ENCODE results near the gene MMRN2. TPM values are rescaled to one million over a fixed set of nuclear protein-coding genes. Genes with fewer than 3 reads are reported as not detected.
"Not testable (repeated sequence)": the region's sequence is repeated elsewhere in the genome, so short reads cannot be mapped to it uniquely, and the experiment has no call there.

MMRN2 gene
- total RNA-seq, 1 donor from 2014 or later: 25.6 TPM

- peaks cover 0 to 6% (median 2%) of the 10 kb centered on the region in 3 donors for H3K27me3 ChIP-seq (ENCODE audit: control insufficient read depth in 3 of 3, insufficient read depth in 3 of 3, low read length in 3 of 3)
- peaks cover 0 to 2% (median 0%) of the 10 kb centered on the region in 3 donors for H3K36me3 ChIP-seq (ENCODE audit: control insufficient read depth in 3 of 3, insufficient read depth in 3 of 3, low read length in 3 of 3)
- H3K27ac ChIP-seq (ENCODE audit: low read depth, low read length): no peak overlapping the region
- H3K9ac ChIP-seq (ENCODE audit: low read depth in 1 of 3, low read length in 3 of 3): no peak overlapping the region
- H3K4me1 ChIP-seq (ENCODE audit: control insufficient read depth in 3 of 3, insufficient read depth in 3 of 3, low read length in 3 of 3): peaks cover 18 to 30% (median 26%) of the 10 kb centered on the region in 3 donors
- no peak overlapping the region for H3K4me3 ChIP-seq (ENCODE audit: low read length in 3 of 3)
- no peaks in the 10 kb centered on the region for H3K9me3 ChIP-seq (ENCODE audit: control insufficient read depth in 3 of 3, low read length in 3 of 3)
Observed at GRCh38 chr10:86951184-86951761, 6.1 kb downstream of the MMRN2 start.

GRCh38 chr10:86950349-86950748, 7.1 kb downstream of the MMRN2 start:
- Histone ChIP-seq H3K36me3 (ENCODE audit: control insufficient read depth in 3 of 3, insufficient read depth in 3 of 3, low read length in 3 of 3) (peaks cover 0 to 2% (median 0%) of the 10 kb centered on the region in 3 donors), H3K4me1 (ENCODE audit: control insufficient read depth in 3 of 3, insufficient read depth in 3 of 3, low read length in 3 of 3) (peaks cover 24 to 34% (median 31%) of the 10 kb centered on the region in 3 donors), H3K27ac (ENCODE audit: low read depth, low read length) (no peak overlapping the region)

GRCh38 chr10:86947806-86948205, 9.6 kb downstream of the MMRN2 start:
- not testable (repeated sequence) for H3K27ac ChIP-seq (ENCODE audit: low read depth, low read length); H3K36me3 ChIP-seq (ENCODE audit: control insufficient read depth in 3 of 3, insufficient read depth in 3 of 3, low read length in 3 of 3); H3K9ac ChIP-seq (ENCODE audit: low read depth in 1 of 3, low read length in 3 of 3); H3K9me3 ChIP-seq (ENCODE audit: control insufficient read depth in 3 of 3, low read length in 3 of 3); H3K4me3 ChIP-seq (ENCODE audit: low read length in 3 of 3)
- H3K27me3 ChIP-seq (ENCODE audit: control insufficient read depth in 3 of 3, insufficient read depth in 3 of 3, low read length in 3 of 3): peaks cover 4 to 13% (median 7%) of the 10 kb centered on the region in 3 donors
- peaks cover 37 to 41% (median 37%) of the 10 kb centered on the region in 3 donors for H3K4me1 ChIP-seq (ENCODE audit: control insufficient read depth in 3 of 3, insufficient read depth in 3 of 3, low read length in 3 of 3)

More at GRCh38 chr10:86950349-86950748, 7.1 kb downstream of the MMRN2 start:
- Histone ChIP-seq H3K27me3 (ENCODE audit: control insufficient read depth in 3 of 3, insufficient read depth in 3 of 3, low read length in 3 of 3) (peaks cover 0 to 11% (median 4%) of the 10 kb centered on the region in 3 donors), H3K9ac (ENCODE audit: low read depth in 1 of 3, low read length in 3 of 3) (no peak overlapping the region), H3K4me3 (ENCODE audit: low read length in 3 of 3) (no peak overlapping the region), H3K9me3 (ENCODE audit: control insufficient read depth in 3 of 3, low read length in 3 of 3) (no peaks in the 10 kb centered on the region)

- Histone ChIP-seq H3K27me3 (ENCODE audit: control insufficient read depth in 3 of 3, insufficient read depth in 3 of 3, low read length in 3 of 3) (peaks cover 4 to 13% (median 7%) of the 10 kb centered on the region in 3 donors), H3K4me3 (ENCODE audit: low read length in 3 of 3) (no peak overlapping the region), H3K9ac (ENCODE audit: low read depth in 1 of 3, low read length in 3 of 3) (peak overlapping the region in 1 of 3 donors; percentile 50), H3K36me3 (ENCODE audit: control insufficient read depth in 3 of 3, insufficient read depth in 3 of 3, low read length in 3 of 3) (peaks cover 0 to 12% (median 5%) of the 10 kb centered on the region in 3 donors), H3K4me1 (ENCODE audit: control insufficient read depth in 3 of 3, insufficient read depth in 3 of 3, low read length in 3 of 3) (peaks cover 37 to 41% (median 37%) of the 10 kb centered on the region in 3 donors), H3K27ac (ENCODE audit: low read depth, low read length) (no peak overlapping the region), H3K9me3 (ENCODE audit: control insufficient read depth in 3 of 3, low read length in 3 of 3) (no peaks in the 10 kb centered on the region)
Observed at GRCh38 chr10:86946213-86947155, 10.9 kb downstream of the MMRN2 start.

GRCh38 chr10:86945361-86946212, 11.8 kb downstream of the MMRN2 start:
- Histone ChIP-seq H3K4me1 (ENCODE audit: control insufficient read depth in 3 of 3, insufficient read depth in 3 of 3, low read length in 3 of 3) (peaks cover 37 to 41% (median 37%) of the 10 kb centered on the region in 3 donors), H3K4me3 (ENCODE audit: low read length in 3 of 3) (peak overlapping the region in 2 of 3 donors; percentile 7 to 22), H3K36me3 (ENCODE audit: control insufficient read depth in 3 of 3, insufficient read depth in 3 of 3, low read length in 3 of 3) (peaks cover 0 to 12% (median 5%) of the 10 kb centered on the region in 3 donors), H3K27ac (ENCODE audit: low read depth, low read length) (no peak overlapping the region), H3K9ac (ENCODE audit: low read depth in 1 of 3, low read length in 3 of 3) (peak overlapping the region in 1 of 3 donors; percentile 50), H3K27me3 (ENCODE audit: control insufficient read depth in 3 of 3, insufficient read depth in 3 of 3, low read length in 3 of 3) (peaks cover 4 to 13% (median 7%) of the 10 kb centered on the region in 3 donors), H3K9me3 (ENCODE audit: control insufficient read depth in 3 of 3, low read length in 3 of 3) (no peaks in the 10 kb centered on the region)

GRCh38 chr10:86944907-86945306, 12.5 kb downstream of the MMRN2 start:
- H3K27ac ChIP-seq (ENCODE audit: low read depth, low read length): no peak overlapping the region
- H3K36me3 ChIP-seq (ENCODE audit: control insufficient read depth in 3 of 3, insufficient read depth in 3 of 3, low read length in 3 of 3): peaks cover 0 to 12% (median 5%) of the 10 kb centered on the region in 3 donors

GRCh38 chr10:86944471-86944870, 12.9 kb downstream of the MMRN2 start:
- Histone ChIP-seq H3K4me3 (ENCODE audit: low read length in 3 of 3) (no peak overlapping the region), H3K9me3 (ENCODE audit: control insufficient read depth in 3 of 3, low read length in 3 of 3) (no peaks in the 10 kb centered on the region), H3K4me1 (ENCODE audit: control insufficient read depth in 3 of 3, insufficient read depth in 3 of 3, low read length in 3 of 3) (peaks cover 39 to 45% (median 41%) of the 10 kb centered on the region in 3 donors), H3K27me3 (ENCODE audit: control insufficient read depth in 3 of 3, insufficient read depth in 3 of 3, low read length in 3 of 3) (peaks cover 4 to 13% (median 7%) of the 10 kb centered on the region in 3 donors), H3K27ac (ENCODE audit: low read depth, low read length) (no peak overlapping the region), H3K9ac (ENCODE audit: low read depth in 1 of 3, low read length in 3 of 3) (no peak overlapping the region), H3K36me3 (ENCODE audit: control insufficient read depth in 3 of 3, insufficient read depth in 3 of 3, low read length in 3 of 3) (peaks cover 0 to 12% (median 5%) of the 10 kb centered on the region in 3 donors)

More at GRCh38 chr10:86944907-86945306, 12.5 kb downstream of the MMRN2 start:
- peak overlapping the region in 1 of 3 donors; percentile 25 for H3K9ac ChIP-seq (ENCODE audit: low read depth in 1 of 3, low read length in 3 of 3)
- H3K27me3 ChIP-seq (ENCODE audit: control insufficient read depth in 3 of 3, insufficient read depth in 3 of 3, low read length in 3 of 3): peaks cover 4 to 13% (median 7%) of the 10 kb centered on the region in 3 donors
- H3K4me1 ChIP-seq (ENCODE audit: control insufficient read depth in 3 of 3, insufficient read depth in 3 of 3, low read length in 3 of 3): peaks cover 37 to 41% (median 37%) of the 10 kb centered on the region in 3 donors
- peak overlapping the region in 1 of 3 donors; percentile 22 for H3K4me3 ChIP-seq (ENCODE audit: low read length in 3 of 3)
- H3K9me3 ChIP-seq (ENCODE audit: control insufficient read depth in 3 of 3, low read length in 3 of 3): no peaks in the 10 kb centered on the region

- Histone ChIP-seq H3K9me3 (ENCODE audit: control insufficient read depth in 3 of 3, low read length in 3 of 3) (no peaks in the 10 kb centered on the region), H3K27me3 (ENCODE audit: control insufficient read depth in 3 of 3, insufficient read depth in 3 of 3, low read length in 3 of 3) (peaks cover 4 to 13% (median 7%) of the 10 kb centered on the region in 3 donors), H3K36me3 (ENCODE audit: control insufficient read depth in 3 of 3, insufficient read depth in 3 of 3, low read length in 3 of 3) (peaks cover 0 to 12% (median 5%) of the 10 kb centered on the region in 3 donors)
Observed at GRCh38 chr10:86944031-86944419, 13.4 kb downstream of the MMRN2 start.

GRCh38 chr10:86943316-86944030, 13.9 kb downstream of the MMRN2 start:
- peak overlapping the region in 1 of 3 donors; percentile 8 for H3K9ac ChIP-seq (ENCODE audit: low read depth in 1 of 3, low read length in 3 of 3)
- H3K9me3 ChIP-seq (ENCODE audit: control insufficient read depth in 3 of 3, low read length in 3 of 3): no peaks in the 10 kb centered on the region
- H3K27me3 ChIP-seq (ENCODE audit: control insufficient read depth in 3 of 3, insufficient read depth in 3 of 3, low read length in 3 of 3): peaks cover 4 to 13% (median 7%) of the 10 kb centered on the region in 3 donors
- peaks cover 0 to 12% (median 5%) of the 10 kb centered on the region in 3 donors for H3K36me3 ChIP-seq (ENCODE audit: control insufficient read depth in 3 of 3, insufficient read depth in 3 of 3, low read length in 3 of 3)
- peaks cover 40 to 46% (median 41%) of the 10 kb centered on the region in 3 donors for H3K4me1 ChIP-seq (ENCODE audit: control insufficient read depth in 3 of 3, insufficient read depth in 3 of 3, low read length in 3 of 3)
- no peak overlapping the region for H3K27ac ChIP-seq (ENCODE audit: low read depth, low read length)
- H3K4me3 ChIP-seq (ENCODE audit: low read length in 3 of 3): no peak overlapping the region

More at GRCh38 chr10:86944031-86944419, 13.4 kb downstream of the MMRN2 start:
- Histone ChIP-seq H3K9ac (ENCODE audit: low read depth in 1 of 3, low read length in 3 of 3) (no peak overlapping the region), H3K4me3 (ENCODE audit: low read length in 3 of 3) (no peak overlapping the region), H3K27ac (ENCODE audit: low read depth, low read length) (no peak overlapping the region), H3K4me1 (ENCODE audit: control insufficient read depth in 3 of 3, insufficient read depth in 3 of 3, low read length in 3 of 3) (peaks cover 40 to 46% (median 41%) of the 10 kb centered on the region in 3 donors)
